WI38 (cell line): ENCODE data around the gene MFF.
"Not testable (repeated sequence)": the region's sequence is repeated elsewhere in the genome, so short reads cannot be mapped to it uniquely, and the experiment has no call there.

Experiments used
- H3K4me3 ChIP-seq: 2 replicates; pipeline ENCODE4 v1.5.1; 2011; ENCODE audit warnings: low read depth, mild to moderate bottlenecking, control low read depth, low read length
- TF ChIP-seq, protein P1 (sequence below): IDR thresholded peaks from 2 replicates; pipeline ENCODE4 v1.5.1; 2012; ENCODE audit warnings: low read depth, mild to moderate bottlenecking, control low read depth, low read length

The MFF gene

DNA sequence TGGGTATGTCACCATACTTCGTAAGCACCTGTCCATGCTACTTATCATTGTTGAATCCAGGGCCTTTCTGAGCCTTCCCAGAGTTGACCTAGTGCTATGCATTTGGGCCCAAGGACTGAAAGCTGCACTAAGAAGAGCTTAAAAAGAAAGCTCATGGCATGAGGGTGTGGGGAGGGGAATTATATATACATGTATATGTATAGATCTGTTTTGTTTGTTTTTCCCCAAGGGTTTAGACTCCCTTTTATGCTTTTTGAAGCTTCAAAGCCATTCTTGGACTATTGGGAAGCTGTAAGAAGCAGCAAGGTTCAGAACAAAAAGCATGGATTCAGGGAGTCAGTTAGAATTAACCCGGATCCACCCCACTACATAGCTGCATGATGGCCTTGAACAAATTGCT, 23.3 kb downstream of the MFF start:
- TF ChIP-seq, protein P1, sequence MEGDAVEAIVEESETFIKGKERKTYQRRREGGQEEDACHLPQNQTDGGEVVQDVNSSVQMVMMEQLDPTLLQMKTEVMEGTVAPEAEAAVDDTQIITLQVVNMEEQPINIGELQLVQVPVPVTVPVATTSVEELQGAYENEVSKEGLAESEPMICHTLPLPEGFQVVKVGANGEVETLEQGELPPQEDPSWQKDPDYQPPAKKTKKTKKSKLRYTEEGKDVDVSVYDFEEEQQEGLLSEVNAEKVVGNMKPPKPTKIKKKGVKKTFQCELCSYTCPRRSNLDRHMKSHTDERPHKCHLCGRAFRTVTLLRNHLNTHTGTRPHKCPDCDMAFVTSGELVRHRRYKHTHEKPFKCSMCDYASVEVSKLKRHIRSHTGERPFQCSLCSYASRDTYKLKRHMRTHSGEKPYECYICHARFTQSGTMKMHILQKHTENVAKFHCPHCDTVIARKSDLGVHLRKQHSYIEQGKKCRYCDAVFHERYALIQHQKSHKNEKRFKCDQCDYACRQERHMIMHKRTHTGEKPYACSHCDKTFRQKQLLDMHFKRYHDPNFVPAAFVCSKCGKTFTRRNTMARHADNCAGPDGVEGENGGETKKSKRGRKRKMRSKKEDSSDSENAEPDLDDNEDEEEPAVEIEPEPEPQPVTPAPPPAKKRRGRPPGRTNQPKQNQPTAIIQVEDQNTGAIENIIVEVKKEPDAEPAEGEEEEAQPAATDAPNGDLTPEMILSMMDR = no peak
- no peak overlapping the region for H3K4me3 ChIP-seq

DNA sequence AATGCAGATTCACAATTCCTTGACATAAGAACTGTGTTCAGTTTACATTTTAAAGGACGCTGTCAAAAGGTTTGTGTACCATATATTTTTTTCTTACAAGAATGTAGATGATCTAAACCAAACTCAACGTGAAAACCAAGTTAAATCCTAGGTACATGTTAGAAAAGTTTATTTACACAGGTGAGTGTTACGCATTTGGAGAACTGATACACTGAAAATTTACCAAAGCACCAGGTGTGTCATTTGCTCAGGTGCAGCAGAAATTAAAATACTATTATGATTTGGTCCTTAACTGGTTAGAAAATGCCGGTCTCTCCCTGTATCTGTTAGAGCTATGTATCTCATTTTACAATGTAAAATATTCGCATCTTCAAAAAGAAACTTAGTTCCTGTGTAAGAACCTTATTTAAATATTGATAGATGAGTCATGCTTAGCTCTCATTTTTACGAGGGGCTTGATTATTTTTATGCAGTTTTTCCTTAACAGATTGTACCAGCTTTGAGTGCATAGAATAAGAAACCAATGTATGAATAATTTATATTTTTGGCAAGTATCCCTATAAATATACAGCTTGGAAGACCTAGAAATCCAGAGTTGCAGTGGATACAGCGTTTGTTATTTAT, 25.1 kb downstream of the MFF start:
- TF ChIP-seq, protein P1 = no peak
- no peak overlapping the region for H3K4me3 ChIP-seq

DNA sequence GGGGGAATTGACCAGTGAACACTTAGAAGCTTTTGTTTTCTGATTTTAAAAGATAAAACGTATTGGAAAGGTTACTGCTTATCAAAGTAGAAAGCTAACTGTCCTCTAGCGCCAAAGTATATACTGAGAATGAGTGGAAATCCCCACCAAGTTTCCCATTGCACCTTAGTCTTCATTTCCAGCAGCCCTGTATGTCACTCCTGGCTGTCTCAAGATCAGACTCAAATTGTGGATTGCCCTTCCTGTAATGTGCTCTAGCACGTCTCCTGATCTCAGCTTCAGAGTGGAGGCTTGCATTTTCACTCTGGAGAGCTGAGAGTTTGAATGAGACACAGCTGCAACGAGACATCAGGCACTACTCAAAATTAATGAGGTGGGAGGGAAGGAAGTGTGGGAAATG, 26.6 kb downstream of the MFF start:
- TF ChIP-seq, protein P1 = no peak
- no peak overlapping the region for H3K4me3 ChIP-seq

DNA sequence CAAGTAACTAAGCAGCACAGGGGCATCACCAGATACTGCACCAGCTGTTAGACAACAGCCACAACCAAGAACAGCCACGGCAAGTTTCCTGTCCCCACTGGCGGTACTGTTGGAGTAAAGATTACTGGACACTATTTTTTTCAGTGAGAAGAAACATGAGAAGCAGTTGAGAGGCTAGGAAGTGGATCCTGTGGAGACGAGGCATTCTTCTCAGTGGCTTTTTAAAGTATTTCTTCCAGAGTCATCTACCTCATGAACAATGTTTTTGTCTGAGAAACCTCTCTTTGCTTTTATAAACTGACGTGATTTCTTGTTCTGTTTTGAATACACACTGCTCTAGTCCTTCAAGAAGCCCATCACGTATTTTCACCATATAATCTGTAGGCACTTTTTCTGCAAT, 35.3 kb downstream of the MFF start:
- H3K4me3 ChIP-seq = no peak overlapping the region

DNA sequence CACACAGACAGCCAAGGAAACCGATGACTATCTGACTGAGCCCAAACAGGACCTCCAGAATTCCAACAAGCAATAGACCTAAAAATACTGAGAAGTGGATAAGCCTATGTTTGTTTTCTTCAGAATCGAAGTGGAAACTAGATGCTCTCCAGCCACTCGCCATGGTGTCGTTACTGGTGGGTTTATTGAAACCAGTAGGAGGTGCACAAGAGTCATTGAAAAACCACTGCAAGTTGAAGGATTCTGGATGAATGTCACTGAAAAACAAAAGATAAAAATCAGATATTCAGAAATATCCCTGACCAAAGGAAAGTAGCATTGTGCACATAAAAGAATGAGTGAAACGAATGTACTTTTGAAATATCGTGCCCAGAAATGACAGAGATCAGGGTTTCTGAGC, 38.7 kb downstream of the MFF start:
- TF ChIP-seq, protein P1 = no peak

More for the DNA sequence above, 35.3 kb downstream of the MFF start:
- TF ChIP-seq, protein P1 = no peak

DNA sequence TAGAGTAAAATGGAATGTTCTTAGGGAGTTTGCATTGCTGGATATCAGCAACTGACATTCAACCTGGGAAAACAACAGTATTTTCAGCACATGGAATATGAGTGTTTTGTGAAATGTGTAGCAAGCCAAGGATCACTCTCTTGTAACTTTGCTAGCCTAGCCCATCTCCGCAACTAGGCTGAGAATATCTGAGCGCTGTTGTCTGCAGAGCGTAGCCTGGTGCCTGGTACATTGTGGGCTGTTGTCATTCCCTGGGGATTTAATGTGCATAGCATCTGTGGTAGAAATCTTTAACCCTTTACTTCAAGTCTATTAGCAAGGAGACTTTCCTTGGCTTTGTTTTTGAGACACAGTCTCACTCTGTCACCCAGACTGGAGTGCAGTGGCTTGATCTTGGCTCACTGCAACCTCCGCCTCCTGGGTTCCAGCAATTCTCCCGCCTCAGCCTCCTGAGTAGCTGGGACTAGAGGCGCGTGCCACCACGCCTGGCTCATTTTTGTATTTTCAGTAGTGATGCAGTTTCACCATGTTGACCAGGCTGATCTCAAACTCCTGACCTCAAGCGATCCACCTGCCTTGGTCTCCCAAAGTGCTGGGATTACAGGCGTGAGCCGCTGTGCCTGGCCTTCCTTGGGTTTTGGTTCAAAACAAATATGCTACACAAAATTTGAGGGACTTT, 39.7 kb downstream of the MFF start:
- H3K4me3 ChIP-seq = not testable (repeated sequence)

More for the DNA sequence above, 38.7 kb downstream of the MFF start:
- H3K4me3 ChIP-seq = no peak overlapping the region

DNA sequence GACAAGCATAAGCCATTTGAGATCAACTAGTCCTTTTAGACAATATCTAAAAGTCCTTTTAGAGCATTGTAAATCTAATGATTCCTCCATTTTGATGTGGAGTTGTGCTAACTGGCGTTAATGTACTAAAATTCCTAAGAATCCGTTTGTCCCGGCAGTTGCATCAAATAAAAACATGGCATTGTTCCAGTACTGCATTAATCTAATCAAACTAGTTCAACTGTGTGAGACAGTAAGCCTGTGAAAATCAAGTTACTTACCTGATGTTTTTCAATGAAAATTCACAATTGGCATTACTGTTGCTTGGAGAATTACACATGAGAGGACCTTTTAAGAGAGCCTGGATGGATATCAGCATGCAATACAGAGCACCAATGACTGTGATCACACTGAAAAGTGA, 40.8 kb downstream of the MFF start:
- TF ChIP-seq, protein P1 = no peak
- no peak overlapping the region for H3K4me3 ChIP-seq
